GM18502 (cell line): ENCODE data around the gene APOA1.

Experiments used
- ATAC-seq: cut with Tn5 transposase; IDR thresholded peaks from one replicate; pipeline ENCODE4 v1.9.1; 2021; ENCODE audit warnings: mild to moderate bottlenecking; ENCODE audit not compliant: unreplicated experiment, poor library complexity

APOA1 gene

DNA sequence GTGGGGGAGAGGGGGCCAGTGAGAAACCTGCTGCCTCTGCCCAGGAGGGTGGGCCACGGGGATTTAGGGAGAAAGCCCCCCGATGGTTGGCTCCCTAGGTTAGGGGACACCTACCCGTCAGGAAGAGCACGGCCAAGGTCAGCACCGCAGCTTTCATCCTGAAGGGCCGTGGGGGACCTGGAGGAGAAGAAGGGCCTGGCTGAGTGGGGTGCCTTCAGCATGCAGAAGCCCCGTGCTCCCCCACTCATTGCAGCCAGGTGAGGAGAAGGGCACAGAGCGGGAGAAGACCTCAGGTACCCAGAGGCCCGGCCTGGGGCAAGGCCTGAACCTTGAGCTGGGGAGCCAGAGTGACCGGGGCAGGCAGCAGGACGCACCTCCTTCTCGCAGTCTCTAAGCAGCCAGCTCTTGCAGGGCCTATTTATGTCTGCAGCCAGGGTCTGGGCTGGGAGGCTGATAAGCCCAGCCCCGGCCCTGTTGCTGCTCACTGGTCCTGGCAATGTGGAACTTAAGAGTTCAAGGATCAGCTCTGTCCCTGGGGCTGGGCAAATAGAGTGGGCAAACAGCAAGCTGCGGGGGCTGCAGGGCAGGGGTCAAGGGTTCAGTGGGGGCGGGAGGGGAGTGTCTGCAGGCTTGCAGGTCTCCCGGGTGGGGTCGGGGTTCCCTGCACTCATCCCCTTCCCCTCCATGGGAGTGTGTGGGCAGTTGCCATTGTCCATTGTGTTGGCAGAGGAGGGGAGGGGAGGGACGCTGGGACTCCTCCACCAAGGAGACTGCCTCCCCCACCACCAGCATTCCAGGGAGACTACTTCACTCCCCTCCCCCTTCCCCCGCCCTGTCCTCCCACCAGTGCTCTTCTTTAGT lies at the start of gene APOA1:
Gene APOA1 (minus strand): TSS at position 392 of the 861 bp plus-strand sequence. CDS start 235 bp downstream, at position 157.
- ATAC-seq = no peak

DNA sequence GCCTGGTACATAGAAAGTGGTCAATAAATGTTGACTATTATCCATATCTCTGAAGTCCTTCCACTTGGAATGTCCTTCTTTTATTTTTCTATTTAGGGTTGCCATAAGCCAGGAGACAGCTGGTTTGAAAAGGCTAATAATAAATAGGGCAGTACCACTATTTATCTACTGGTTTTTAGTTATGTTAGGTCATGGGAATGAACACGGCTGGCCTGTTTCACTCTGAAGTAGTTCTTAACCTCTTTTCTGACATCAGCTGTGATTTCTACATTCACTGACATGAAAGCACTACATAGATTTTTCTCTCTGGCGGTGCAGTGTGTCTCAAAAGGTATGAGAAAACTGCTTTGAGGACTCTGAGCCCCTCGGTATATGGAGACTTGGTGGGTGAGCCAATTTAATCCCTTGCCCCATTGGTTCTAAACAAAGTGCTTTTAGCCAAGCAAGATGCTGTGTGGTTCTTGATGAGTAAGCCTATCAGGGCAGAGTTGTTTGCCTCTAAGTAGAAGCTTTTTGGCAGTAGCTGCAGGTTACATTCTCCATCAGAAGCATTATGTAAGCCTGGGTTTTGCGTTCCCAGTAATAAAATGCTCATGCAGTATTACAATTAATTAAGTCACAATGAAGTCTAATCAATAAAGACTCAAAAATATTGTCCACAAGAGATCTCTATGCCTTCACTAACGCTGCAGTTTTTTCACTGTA lies 48.7 kb upstream of the APOA1 start:
- ATAC-seq = no peak

GRCh38 chr11:116882386-116882785 lies 45.0 kb upstream of the APOA1 start:
- no peak for ATAC-seq

DNA sequence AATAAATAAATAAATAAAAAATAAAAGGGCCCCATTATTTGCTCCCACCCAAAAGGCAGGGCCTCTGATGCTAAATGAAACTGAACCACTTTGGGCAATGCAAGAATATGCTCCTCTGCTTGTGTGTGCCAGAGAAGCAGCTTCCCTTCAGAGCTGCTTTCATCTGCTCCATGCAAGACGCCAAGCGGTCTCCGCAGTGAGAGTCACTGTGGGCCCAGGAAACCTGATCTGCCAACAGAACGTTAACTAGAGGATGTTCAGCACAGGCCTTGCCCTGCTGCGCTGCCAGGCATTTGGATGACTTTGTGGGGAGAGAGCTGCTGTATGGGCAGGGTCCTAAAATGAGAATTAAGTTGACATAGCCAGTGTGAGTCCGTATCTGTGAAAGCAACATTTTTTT lies 43.7 kb upstream of the APOA1 start:
- no peak for ATAC-seq

DNA sequence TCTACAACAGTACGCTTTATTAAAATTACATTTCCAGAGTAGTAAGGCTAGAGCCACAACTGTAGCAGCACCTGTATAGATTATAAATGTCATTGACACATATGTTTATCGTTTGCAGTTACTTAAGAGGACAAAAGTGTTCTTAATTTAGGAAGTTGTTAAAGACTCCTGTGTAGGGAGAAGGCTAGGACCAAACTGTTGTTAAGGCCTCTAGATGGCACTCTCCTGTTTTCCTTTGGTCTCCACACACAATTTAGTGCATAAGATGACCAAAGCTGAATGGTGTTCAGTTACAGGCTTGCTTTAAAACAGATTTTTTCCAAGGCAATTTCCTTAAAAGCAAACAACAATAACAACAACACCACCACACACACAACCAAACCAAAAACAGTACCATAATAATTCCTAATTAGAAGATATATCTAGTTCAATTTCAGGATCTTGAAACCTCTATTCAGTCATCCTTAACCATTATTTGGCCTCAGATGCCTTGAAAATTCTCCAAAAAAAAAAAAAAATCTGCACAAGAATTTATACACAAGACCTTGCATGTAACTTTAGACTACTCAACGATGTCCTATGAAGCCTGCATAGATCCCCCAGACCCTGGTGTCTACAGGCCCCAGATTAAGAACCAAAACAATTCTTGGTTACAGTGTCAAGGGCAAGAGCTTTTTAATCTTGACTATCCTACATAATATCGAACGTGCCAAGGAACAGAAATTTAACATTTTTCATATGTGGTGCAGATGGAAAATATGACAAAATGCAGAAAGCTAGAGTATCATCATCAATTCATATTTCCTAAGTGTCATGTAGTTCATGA lies 42.6 kb upstream of the APOA1 start:
- no peak for ATAC-seq

DNA sequence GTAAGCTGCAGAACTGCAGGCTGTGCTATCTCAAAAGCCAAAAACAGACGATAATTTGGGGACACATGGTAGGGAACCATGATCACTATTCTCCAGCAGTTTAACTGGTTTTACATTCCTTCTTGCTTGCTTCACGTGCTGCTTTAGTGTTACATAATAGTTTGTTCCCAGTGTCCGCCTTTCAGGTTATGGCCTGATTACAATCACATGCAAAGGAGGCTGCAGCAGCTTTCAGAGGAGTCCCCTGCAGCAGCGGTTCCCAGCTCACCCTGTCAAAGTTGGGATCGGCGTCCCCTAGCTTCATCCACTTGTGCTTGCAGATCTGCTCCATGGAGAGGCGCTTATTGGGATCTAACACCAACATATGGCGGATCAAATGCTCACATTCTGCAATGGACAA lies 39.2 kb upstream of the APOA1 start:
- ATAC-seq = no peak

DNA sequence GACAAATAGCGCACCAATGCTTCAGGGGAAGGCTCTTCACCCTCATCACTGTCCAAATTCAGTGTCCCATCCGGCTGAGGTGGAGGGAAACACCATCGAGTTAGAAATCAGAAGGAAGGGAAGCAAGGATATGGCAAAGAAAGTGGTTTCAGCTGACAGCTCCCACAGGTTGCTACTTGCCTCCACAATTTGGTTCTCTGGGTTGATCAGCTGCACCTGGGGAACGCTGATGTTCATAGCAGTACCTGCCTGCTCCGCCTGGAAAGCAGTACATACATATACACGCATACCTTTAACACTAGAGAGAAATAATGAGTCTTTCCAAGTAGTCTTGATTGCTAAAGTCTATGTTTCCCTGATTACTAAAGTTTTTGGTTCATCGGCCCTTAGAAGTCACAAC lies 37.8 kb upstream of the APOA1 start:
- no peak for ATAC-seq

DNA sequence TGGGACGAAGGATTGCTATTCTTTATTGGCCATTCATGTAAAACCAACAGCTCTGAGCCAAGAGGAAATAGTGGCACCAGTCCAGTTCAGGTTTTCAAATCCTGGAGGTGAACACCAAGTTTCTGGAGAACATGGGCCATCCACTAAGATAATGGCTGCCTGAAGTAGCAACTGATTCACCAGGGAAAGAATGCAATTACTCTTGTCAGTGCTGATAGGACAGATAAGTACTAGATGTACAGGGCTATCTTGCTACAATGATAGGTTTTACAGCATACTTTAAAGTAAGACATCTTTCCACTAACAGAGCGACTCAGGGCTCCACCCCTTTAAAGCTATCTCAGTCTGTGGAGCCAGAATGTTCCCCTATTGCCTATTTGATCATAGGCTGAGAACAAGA lies 36.8 kb upstream of the APOA1 start:
- ATAC-seq = no peak

- ATAC-seq = no peak
Observed at GRCh38 chr11:116873381-116873780, 36.0 kb upstream of the APOA1 start.

DNA sequence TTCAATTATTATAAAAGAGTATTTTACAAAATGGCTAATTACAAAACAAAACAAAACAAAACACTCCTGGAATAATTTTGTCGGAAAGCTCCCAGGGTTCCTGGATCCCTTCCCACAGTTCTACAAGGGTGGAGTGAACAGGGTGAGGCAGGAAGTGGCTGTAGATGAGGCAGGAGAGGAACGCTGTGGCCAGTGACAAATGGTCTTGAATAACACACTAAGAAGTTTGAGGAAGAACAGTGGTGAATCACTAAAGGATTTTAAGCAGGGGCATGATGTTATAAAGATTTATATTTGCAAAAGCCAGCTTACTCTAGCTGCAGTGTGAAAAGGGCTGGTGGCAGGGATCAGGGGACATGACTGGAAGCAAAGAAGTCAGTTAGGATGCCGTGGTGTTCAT lies 33.8 kb upstream of the APOA1 start:
- ATAC-seq = no peak

GRCh38 chr11:116870054-116870453 lies 32.6 kb upstream of the APOA1 start:
- ATAC-seq = no peak

- ATAC-seq = no peak
Observed at GRCh38 chr11:116869610-116870009, 32.2 kb upstream of the APOA1 start.

DNA sequence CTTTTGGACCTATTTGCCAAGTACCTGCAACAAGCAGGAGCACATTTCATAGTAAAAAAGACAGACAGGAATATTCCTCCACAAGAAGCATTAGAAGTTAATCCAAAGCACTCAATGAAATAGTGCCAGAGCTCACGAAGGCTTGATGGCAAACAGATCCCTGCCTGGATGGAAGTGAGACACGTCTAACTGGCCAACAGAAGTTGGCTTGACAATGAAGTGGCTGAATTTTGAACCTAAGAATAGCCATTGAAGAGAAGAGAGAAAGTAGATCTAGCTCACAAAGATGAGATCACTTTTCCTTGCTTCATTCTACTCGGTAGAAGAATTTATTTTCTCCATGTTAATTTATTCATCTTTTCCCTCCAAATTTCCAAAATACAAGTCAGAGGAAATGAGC lies 30.6 kb upstream of the APOA1 start:
- ATAC-seq = no peak

GRCh38 chr11:116867619-116868018 lies 30.2 kb upstream of the APOA1 start:
- no peak for ATAC-seq

- ATAC-seq = no peak
Observed at GRCh38 chr11:116866804-116867455, 29.5 kb upstream of the APOA1 start.

DNA sequence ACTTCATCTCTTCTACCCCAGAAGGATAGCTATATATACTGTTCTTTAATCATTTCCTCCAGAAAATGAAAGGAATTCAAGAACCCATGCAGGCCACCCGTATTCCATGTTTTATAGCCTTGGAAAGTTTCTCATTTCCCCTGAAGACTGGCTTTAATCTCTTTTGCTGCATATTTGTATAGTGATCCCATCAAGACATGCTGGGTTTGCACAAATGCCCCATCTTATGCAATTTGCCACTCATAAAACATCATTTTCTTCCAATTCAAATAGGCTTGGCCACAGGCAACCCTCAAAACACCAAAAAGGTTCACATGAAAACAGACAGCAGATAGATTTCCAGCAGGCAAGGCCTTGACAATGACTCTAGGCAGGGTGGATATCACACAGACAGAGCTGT lies 28.3 kb upstream of the APOA1 start:
- ATAC-seq = no peak

DNA sequence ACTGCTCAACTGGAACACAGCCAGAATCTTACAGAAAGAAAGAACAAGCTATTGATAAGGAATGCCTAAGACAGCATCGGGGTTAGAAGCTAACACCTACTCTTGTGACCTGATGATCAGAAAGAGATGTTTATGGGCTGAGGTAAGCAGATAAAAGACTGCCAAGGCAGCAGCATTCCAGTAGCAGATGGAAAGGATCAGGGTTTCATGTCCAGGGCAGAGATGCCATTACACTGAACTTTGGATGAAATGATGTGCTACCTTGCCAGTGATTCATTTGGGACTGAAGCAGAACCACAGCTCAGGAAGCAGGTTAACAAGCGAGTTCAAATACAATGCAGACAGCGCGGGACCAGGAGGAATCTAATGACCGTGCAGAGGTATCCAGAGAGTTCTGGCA lies 27.1 kb upstream of the APOA1 start:
- no peak for ATAC-seq

DNA sequence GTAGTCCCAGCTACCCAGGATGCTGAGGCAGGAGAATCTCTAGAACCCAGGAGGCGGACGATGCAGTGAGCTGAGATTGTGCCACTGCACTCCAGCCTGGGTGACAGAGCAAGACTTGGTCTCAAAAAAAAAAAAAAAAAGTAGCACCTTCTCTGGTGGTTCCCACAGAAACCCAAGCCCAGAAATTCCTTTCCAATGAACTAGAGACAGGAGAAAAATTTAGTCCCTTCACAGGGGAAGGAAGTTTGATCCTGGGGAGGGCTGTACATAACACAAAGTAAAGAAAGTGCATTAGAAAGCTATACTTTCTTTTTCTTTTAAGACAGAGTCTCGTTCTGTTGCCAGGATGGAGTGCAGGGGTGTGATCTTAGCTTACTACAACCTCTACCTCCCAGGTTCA lies 25.5 kb upstream of the APOA1 start:
- no peak for ATAC-seq

- no peak for ATAC-seq
Observed at GRCh38 chr11:116862185-116862584, 24.8 kb upstream of the APOA1 start.

GRCh38 chr11:116861539-116861938 lies 24.1 kb upstream of the APOA1 start:
- no peak for ATAC-seq
